Activated CD8-positive, alpha-beta memory T cell treated with anti-CD3 and anti-CD28 coated beads, Interleukin-2, amount 50 U/mL, for 24 hours (primary cell): ENCODE results near the gene MYO10.
"Not testable (repeated sequence)": the region's sequence is repeated elsewhere in the genome, so short reads cannot be mapped to it uniquely, and the experiment has no call there.

Experiments used
- DNase-seq: peaks from one replicate; pipeline ENCODE4 v3.0.0-alpha.2; 2020; ENCODE audit errors: extremely low read depth

MYO10 gene

DNA sequence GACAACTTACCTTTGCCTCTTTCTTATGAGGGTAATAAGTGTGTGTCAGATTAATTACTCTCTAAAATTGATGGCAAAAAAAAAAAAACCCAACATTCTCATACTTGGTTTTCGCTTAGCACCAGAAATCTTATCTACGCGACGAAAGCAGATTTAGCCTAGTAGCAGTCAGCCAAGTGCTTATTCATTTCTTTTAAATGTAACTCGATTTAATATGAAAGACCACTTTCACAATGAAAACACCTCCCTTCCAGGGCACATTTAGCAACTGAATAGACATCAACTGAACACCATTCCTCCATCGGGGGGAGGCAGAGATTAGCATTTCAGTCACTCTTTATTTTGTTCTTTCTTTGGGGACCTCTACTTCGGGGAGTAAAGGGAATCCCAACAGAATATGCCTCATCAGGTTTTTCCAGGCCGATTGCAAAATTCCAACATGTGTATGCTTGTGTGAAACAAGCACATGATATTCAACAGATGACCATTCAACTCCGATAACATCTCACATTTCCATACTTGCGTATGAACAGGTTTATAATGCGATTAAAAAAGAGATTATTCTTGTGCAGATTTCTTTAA, 195.2 kb downstream of the MYO10 start:
- no peak for DNase-seq

DNA sequence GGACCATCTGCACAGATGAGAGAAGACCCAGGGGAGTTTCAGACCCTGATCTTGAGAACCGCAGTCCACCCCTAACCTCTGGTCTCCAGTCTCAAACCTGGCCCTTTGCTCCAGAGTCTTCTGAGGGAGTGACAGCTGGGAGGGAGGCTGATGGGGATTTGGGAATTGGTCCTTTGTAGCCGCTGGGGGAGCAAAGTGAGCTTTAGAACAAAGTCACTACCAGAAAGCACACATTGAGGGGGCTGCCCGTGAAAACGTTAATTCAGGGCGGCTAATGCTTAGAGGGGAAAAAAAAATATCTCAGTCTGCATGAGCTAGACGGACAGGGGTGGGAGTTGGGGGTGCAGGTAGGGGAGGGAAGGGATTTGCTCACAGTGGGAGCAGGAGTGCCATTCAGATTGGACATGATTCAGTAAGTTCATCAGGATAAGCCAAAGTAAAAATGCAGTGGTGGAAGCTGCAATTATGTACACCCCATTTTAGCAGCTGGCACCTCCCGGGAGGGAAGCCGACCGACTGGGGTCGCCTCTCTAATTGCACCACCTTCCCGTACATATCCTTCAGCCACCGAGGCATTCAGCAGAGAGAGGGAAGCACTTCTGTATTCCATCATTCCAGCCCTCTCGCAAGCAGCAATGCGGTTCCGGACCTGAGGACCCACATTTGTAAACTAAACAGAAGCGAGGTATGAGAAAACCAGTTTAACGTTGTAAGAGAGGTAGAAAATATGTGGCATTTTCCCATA, 195.8 kb downstream of the MYO10 start:
- DNase-seq: no peak

- DNase-seq: not testable (repeated sequence)
These were observed 197.7 kb downstream of the MYO10 start for GRCh38 chr5:16738393-16738792.

DNA sequence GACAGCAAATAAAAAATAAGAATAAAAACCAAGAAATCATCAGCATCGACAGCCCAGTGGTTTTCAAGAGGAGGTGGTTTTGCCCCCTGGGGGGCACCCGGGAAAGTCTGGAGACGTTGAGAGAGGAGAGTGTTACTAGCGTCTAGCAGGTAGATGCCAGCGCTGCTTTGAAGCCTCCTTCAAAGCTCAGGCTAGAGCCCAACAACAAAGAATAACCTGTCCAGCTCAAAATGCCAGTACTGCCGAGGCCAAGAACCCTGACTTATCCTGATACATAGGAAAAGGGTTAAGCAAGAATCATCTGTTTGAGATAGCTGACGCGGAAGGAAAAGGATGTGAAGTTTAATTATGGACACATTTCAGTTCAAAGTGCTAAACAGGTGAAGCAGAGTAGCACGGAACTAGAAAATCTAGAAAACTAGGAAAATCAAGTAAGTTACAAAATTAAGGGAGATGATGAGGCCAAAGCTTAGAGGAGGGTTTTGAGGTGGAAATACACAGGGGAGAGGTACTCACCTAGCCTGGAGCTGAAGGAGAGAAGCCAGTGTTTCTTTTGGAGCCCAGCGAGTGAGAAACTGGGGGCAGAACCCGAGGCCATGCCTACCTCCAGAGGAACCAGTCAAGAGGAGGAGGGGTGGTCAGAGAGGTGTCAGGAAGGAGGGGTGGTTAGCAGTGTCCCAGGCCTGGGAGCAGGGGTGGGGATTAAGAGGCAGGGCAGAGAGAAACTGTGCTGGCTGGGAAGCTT, 198.3 kb downstream of the MYO10 start:
- DNase-seq: no peak

DNA sequence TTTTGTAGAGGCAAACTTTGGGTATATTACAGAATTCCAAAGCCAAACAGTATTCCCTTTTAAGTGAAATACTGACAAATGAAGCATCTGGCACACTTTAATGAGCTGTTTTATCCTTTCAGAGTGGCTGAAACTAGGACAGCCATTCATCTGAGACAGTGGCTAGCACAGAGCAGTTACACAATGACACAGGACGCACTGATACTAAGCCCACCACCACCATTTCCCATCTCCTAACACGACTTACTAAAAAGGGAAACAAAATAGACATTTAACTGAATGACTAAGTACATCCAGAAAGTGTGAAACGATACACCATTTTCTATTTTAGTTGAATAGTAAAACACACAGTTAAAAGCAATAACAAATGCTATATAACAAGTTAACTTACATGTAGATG, 198.9 kb downstream of the MYO10 start:
- DNase-seq: no peak

GRCh38 chr5:16736158-16736995, 199.7 kb downstream of the MYO10 start:
- no peak for DNase-seq

DNA sequence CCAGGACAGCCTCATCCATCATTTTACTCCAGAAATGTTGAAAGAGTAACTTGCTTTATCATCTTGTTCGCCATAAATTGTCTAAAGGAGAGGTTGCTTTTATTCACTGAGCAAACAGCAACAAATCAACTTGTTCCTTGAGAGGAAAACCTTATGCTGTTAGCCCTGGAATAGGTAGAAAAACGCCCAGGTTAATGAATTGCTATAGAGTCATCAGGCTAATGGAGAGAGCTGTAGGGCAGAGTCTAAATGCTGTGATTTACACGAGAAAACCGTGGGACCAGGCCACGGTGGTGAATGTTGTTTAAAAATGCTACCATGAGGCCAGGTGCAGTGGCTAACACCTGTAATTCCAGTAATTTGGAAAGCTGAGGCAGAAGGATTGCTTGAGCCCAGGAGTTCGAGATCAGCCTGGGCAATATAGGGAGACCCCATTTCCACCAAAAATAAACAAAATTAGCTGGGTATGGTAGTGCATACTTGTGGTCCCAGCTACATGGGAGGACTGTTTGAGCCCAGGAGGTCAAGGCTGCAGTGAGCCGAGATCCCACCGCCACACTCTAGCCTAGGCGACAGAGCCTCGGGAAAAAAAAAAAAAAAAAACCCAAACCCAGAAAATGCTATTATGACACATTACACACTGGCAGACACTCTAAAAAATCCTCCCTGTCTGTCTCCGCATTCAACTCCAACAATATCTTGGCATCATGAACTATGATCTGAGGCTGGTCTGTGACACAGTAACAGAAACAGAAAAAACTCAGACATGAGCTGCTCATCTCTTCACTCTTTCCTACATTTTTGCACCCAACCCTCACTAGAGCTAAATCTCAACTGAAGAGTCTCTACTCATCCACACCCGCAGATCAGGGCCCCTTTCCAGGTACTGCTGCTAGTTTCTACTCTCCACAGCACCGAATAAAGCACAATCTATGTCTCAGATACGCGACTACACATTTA, 200.7 kb downstream of the MYO10 start:
- no peak for DNase-seq

DNA sequence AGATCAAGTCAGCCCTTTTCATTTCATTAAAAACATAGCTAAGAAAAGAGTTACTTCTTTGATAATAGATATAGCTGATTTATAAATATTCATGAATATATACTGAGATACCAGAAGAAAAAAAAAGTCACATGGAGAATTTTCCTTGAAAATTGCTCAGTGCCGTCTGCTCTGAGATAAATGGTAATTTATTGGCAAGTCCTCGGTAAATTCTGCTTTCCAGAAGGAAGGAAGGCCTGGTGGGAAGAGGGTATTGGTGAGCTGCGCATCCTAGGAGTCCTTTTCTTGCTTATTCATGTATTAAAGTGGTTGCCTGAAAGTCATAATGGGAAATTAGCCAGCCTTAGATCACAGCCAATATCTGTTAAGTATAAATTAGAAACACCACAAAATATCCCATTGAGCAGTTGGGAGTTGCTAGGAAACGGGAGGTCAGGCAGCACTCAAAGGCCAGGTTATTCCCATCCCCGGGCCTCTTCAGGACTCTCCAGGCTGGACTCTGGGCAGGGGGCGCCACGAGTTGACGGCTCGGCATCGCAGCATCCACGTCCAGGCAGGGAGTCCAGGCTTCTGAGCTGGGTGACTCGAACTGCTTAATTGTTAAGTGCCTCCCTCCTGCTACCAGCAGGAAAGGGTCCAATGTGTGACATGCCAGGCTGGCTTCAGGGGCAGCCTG, 202.6 kb downstream of the MYO10 start:
- DNase-seq: no peak

DNA sequence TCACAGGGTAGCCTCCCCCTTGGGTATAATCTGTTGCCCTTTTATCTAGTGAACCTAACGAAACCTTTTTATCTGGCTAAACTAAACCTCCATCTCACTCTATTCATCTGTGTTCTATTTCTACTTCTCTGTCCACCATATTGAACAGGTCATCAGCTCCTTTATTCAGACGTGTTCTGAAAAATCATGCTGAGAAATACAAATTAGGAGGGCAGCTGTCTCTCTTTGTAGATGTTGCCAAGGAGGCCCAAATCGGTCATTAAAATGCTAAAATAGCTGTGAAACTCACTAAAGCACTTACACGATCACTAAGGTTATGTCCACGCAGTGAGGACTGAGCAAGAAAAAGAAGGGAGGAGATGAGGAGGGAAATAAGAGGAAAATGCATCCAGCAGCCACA, 203.7 kb downstream of the MYO10 start:
- DNase-seq: no peak

DNA sequence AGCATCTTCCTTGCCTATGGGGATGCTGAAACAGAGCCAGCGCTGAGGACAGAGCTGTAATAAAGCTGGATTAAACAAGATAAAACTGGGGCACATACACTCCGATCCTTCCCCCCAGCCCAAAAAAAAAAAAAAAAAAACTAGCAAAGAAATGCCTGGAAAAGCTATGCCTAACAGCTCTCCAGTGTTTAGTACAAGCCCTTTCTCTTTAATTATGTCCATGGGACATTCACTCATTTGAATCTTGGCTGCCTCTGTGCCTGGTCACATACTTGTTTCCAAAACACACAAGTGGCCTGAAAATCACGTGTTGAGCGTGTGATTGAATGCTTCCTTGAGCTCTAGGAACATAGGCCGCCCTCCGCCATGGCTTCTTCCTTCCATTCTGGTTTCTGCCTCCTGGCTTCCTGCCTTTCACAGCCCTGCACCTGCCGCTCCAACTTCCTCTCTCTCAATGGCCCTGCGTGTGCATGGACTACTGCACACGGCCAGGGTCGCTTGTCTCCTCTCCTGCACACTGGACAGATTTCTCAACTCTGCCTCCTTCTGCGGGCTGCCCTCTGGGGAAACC, 208.2 kb downstream of the MYO10 start:
- DNase-seq: no peak

GRCh38 chr5:16726538-16726946, 209.5 kb downstream of the MYO10 start:
- no peak for DNase-seq

GRCh38 chr5:16725575-16725974, 210.5 kb downstream of the MYO10 start:
- DNase-seq: no peak

DNA sequence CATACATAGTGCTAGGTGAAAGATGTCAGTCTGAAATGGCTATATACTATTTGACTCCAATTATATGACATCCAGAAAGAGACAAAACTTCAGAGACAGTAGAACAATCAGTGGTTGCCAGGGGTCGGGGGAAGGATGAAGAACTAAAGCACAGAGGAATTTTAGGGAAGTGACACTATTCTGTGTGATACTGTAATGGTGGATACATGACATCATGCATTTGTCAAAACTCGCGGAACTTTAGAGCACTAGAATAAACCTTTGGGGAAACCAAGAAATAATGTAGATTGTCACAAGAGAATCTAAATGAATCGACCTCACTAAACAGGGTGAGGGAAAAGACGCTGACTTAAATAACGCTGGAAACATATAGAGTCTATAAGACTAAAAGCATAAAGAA, 212.3 kb downstream of the MYO10 start:
- DNase-seq: no peak

DNA sequence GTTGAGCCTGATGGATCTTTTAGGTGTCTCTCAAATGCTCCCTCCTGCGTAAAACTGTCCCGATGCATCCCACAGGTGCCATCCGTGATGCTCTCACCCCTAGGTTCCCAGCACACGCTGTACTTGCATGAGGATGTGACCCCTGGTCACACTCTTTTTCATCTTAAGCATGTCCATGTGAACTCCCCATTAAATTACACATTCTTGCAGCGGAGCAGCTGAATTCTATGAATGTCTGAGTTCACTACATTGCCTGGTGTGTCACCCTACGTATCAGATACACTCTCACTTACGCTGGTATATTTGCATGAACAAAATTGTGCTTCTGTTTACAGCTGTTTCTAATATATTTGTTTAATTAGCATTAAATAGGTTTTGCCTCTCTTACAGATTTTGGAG, 214.0 kb downstream of the MYO10 start:
- DNase-seq: no peak

GRCh38 chr5:16721151-16722096, 214.7 kb downstream of the MYO10 start:
- no peak for DNase-seq

DNA sequence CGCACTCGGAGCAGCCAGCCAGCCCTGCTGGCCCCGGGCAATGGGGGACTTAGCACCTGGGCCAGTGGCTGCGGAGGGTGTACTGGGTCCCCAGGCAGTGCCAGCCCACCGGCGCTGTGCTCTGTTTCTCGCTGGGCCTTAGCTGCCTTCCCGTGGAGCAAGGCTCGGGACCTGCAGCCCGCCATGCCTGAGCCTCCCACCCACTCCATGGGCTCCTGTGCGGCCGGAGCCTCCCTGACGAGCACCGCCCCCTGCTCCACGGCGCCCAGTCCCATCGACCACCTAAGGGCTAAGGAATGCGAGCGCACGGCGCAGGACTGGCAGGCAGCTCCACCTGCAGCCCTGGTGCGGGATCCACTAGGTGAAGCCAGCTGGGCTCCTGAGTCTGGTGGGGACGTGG, 218.1 kb downstream of the MYO10 start:
- not testable (repeated sequence) for DNase-seq

DNA sequence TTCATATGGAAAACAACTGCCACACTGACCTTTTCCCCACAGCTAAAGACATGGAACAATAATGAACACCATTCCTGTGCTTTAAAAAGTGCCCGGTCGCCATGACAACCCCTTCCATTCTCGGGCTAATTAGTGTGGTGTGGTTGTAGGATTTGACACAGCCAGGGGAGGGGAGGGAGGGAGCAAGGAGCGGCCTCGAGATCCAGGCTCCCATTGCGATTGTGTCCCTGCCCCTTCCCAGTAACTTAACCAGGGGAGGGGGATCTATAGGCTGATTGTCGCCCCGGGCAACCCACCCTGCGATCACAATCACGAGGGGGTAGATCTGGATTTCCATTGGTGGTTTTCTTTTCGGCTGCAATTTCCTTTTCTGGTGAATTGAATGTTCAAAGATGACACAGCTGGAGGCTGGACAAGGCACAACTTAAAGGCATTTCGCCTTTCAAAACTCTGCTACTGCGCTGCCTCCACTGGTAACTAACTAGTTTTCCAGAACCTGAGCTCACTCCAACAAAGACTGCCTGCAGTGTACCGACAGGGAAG, 222.6 kb downstream of the MYO10 start:
- DNase-seq: no peak

GRCh38 chr5:16712620-16713019, 223.5 kb downstream of the MYO10 start:
- DNase-seq: no peak

- DNase-seq: no peak
These were observed 223.9 kb downstream of the MYO10 start for GRCh38 chr5:16712178-16712577.
